Nephron (organoid): Measurements from ENCODE around the gene TBCCD1.
A peak's percentile ranks its signal among the peaks of the same experiment; 100 is the strongest.

Experiments used
- H3K27ac Mint-ChIP-seq, 3 experiments: 2 replicates each; pipeline ENCODE4 v1.8.0; 2020; ENCODE audit warnings: mixed read lengths in 3 of 3, mild to moderate bottlenecking in 2 of 3, moderate library complexity in 1 of 3
- H3K27me3 Mint-ChIP-seq: 2 replicates; pipeline ENCODE4 v1.8.0; 2021; ENCODE audit warnings: low read depth, mild to moderate bottlenecking, moderate library complexity, mixed read lengths
- H3K36me3 Mint-ChIP-seq: 2 replicates; pipeline ENCODE4 v1.8.0; 2020; ENCODE audit warnings: low read depth, mixed read lengths
- H3K4me1 Mint-ChIP-seq: 2 replicates; pipeline ENCODE4 v1.8.0; 2020; ENCODE audit warnings: mixed read lengths
- H3K4me3 Mint-ChIP-seq, 3 experiments: 2 replicates each; pipeline ENCODE4 v1.8.0; 2020; ENCODE audit warnings: mild to moderate bottlenecking in 3 of 3, mixed read lengths in 3 of 3, moderate library complexity in 2 of 3
- H3K9me3 Mint-ChIP-seq: 2 replicates; pipeline ENCODE4 v1.8.0; 2020; ENCODE audit warnings: mixed read lengths
- TF ChIP-seq, protein P1 (sequence below), 3 experiments: fragments of 200-600 bp; sonication (generic); IDR thresholded peaks; one replicate each; pipeline ENCODE4 v1.5.0; 2021; ENCODE audit warnings: antibody characterized with exemption in 3 of 3; ENCODE audit not compliant: unreplicated experiment in 3 of 3

Gene TBCCD1

DNA sequence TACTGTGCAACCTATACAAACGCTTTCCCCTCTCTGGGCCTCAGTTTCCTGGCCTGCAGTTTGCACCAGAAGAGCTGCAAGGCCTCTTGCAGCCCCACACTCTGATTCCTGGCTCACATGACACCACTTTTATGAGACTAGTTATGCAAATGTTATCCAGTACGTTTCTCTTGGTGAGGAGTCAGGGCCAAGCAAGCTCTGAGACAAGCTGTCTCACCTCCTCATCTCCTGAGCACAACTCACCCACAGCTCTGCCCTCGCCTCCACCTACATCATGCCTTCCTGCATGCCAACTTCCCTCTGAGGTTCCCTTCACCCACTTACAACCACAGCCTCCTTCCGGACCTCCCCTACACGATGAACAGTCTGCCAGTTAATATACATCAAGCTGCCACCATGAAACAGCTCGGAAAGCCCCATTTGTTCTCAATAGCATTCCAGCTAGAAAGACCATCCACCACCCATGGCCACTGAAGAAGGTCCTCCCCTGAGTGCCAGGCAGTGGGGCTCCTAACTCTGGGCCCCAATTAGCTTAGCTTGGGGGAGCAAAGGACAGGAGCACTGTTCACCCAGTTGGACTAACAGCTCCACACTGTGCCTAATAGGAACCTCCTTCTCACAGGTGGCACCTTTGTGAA, 48.0 kb downstream of the TBCCD1 start:
- Mint-ChIP-seq H3K36me3 (no peaks in the 10 kb centered on the region), H3K4me1 (peaks cover 10% of the 10 kb centered on the region), H3K4me3 (no peak overlapping the region), H3K27ac (no peak overlapping the region), H3K27me3 (peaks cover 22% of the 10 kb centered on the region), H3K9me3 (no peaks in the 10 kb centered on the region)
- TF ChIP-seq, protein P1, sequence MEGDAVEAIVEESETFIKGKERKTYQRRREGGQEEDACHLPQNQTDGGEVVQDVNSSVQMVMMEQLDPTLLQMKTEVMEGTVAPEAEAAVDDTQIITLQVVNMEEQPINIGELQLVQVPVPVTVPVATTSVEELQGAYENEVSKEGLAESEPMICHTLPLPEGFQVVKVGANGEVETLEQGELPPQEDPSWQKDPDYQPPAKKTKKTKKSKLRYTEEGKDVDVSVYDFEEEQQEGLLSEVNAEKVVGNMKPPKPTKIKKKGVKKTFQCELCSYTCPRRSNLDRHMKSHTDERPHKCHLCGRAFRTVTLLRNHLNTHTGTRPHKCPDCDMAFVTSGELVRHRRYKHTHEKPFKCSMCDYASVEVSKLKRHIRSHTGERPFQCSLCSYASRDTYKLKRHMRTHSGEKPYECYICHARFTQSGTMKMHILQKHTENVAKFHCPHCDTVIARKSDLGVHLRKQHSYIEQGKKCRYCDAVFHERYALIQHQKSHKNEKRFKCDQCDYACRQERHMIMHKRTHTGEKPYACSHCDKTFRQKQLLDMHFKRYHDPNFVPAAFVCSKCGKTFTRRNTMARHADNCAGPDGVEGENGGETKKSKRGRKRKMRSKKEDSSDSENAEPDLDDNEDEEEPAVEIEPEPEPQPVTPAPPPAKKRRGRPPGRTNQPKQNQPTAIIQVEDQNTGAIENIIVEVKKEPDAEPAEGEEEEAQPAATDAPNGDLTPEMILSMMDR (IDR thresholded peaks at IDR 0.05; ENCODE audit: unreplicated experiment in 3 of 3): no peak

DNA sequence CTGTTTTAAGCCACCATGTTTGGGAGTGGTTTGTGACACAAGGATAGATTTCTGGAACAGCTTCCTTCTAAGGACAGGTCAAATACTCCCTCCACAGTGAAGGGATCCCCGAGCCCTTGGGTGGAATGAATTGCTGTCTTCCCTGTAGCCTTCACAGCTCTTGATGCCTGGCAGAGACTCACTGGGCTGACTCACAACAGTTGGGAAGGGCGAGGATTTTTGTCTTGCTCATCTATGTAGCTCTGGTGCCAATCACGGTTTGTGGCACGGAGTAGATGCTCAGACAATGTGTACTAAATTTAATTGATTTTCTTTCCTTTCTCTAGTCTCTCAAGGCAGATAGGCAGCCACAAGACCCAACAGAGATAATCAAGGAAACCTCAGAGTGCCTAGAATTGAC, 49.9 kb downstream of the TBCCD1 start:
- TF ChIP-seq, protein P1 (IDR thresholded peaks at IDR 0.05; ENCODE audit: unreplicated experiment in 3 of 3): no peak
- Mint-ChIP-seq H3K27ac (no peak overlapping the region), H3K9me3 (no peaks in the 10 kb centered on the region), H3K36me3 (no peaks in the 10 kb centered on the region), H3K4me3 (no peak overlapping the region), H3K4me1 (peaks cover 10% of the 10 kb centered on the region), H3K27me3 (peaks cover 24% of the 10 kb centered on the region)

DNA sequence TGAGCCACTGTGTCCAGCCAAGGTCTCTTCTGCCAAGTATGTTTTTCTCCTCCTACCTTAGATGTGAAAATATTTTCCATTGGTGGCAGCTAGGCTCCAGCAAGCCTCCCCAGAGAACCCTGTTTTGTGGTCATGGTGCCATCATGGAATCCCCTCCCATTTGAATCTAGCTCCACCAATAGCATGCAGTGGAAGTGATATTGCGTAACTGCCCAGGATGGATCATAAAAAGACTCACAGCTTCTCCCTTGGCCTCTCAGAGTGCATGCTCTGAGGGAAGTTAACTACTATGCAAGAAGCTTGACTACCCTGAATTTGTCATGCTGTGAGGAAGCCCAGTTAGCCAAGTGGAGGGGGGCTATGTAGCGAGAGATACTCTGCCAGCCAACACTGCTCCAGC, 50.5 kb downstream of the TBCCD1 start:
- Mint-ChIP-seq H3K4me3 (no peak overlapping the region), H3K9me3 (no peaks in the 10 kb centered on the region), H3K36me3 (no peaks in the 10 kb centered on the region), H3K27ac (no peak overlapping the region), H3K4me1 (peaks cover 10% of the 10 kb centered on the region), H3K27me3 (peaks cover 28% of the 10 kb centered on the region)
- TF ChIP-seq, protein P1 (IDR thresholded peaks at IDR 0.05; ENCODE audit: unreplicated experiment in 3 of 3): no peak

DNA sequence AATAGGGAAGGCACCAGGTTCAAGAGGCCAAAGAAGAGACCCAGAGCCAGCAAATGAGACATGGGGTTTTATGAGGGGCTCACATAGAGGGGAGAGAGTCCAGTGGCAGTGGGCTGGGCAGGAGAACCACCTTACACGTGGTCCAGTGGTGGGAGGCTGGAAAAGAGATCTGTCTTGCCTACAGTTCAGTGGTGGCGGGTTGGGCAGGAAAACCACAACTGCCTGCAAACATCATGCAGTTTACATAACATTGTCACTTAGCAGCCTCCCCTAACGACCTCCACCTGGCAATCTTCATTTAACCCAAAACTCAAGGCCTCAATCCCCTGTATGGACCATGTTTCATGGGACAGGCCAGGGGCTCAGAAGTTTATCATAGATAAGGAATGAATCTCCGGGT, 52.0 kb downstream of the TBCCD1 start:
- TF ChIP-seq, protein P1 (IDR thresholded peaks at IDR 0.05; ENCODE audit: unreplicated experiment in 3 of 3): no peak
- no peak overlapping the region for H3K27ac Mint-ChIP-seq
- H3K27me3 Mint-ChIP-seq: peaks cover 28% of the 10 kb centered on the region
- H3K9me3 Mint-ChIP-seq: no peaks in the 10 kb centered on the region
- no peaks in the 10 kb centered on the region for H3K36me3 Mint-ChIP-seq
- no peak overlapping the region for H3K4me3 Mint-ChIP-seq
- no peaks in the 10 kb centered on the region for H3K4me1 Mint-ChIP-seq

DNA sequence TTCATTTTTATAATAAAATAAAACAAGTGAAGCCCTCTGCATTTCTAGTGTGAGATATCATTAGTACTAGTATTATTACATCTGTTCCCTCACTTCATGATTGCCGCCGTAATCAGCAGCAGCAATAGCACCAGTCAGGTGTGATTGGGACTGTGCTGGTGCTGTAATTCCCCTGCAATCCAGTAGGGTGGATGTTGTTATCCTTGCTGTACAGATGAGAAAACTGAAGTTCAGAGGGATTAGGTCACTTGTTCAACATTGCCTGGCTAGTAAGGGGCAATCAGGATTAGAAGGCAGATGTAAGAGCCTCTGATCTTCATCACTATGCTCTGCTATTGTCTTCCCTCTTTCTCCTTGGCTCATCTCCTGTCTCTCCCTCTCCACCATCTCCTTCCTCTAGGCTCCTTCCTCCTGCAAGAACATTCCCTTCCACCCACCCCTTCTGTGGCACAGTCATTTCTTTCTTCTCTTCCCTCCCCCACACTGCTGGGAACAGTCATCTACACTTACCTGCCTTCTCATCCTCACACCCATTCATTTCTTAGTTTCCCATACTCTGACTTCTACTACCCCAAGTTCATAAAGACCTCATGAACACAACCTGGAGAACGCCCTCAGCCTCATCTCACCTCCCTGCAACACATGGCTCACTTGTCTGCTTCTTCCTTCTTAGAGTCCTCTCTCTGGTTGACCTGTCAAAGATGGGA, 52.7 kb downstream of the TBCCD1 start:
- Mint-ChIP-seq H3K36me3 (no peaks in the 10 kb centered on the region), H3K27ac (no peak overlapping the region), H3K9me3 (no peaks in the 10 kb centered on the region), H3K4me1 (no peaks in the 10 kb centered on the region), H3K4me3 (no peak overlapping the region), H3K27me3 (peaks cover 28% of the 10 kb centered on the region)
- TF ChIP-seq, protein P1 (IDR thresholded peaks at IDR 0.05; ENCODE audit: unreplicated experiment in 3 of 3): peak in 2 of 3 experiments; percentile 16 to 36

DNA sequence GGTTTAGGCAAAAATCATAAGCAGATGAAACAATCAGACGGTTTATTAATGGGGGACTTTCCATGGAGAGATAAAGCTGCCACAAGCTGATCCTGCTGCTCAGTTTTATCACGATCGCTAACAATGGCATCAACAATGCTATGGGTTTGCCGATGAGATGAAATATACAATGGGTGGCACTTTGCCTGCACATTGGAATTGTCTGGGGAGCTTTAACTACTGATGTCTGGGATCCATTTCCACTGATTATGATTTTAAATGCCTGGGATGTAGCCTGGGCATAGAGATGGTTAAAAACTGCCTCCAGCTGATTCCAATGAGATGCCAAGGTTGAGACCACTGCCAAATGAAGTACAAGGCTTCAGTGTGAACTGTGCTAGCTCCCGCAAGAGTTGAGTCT, 53.8 kb downstream of the TBCCD1 start:
- Mint-ChIP-seq H3K4me3 (no peak overlapping the region), H3K4me1 (no peaks in the 10 kb centered on the region)

More for the DNA sequence above, 53.8 kb downstream of the TBCCD1 start:
- no peaks in the 10 kb centered on the region for H3K9me3 Mint-ChIP-seq
- H3K36me3 Mint-ChIP-seq: no peaks in the 10 kb centered on the region
- TF ChIP-seq, protein P1 (IDR thresholded peaks at IDR 0.05; ENCODE audit: unreplicated experiment in 3 of 3): no peak
- H3K27ac Mint-ChIP-seq: no peak overlapping the region
- H3K27me3 Mint-ChIP-seq: peaks cover 23% of the 10 kb centered on the region
